GM19463 (cell line): Measurements from ENCODE around the gene TSPAN1.

Source experiments
- ATAC-seq: cut with Tn5 transposase; IDR thresholded peaks from one replicate; pipeline ENCODE4 v1.9.1; 2021; ENCODE audit warnings: mild to moderate bottlenecking, moderate library complexity; ENCODE audit not compliant: unreplicated experiment

TSPAN1 gene

GRCh38 chr1:46159516-46159915 lies 15.4 kb upstream of the TSPAN1 start:
- ATAC-seq, result no peak

GRCh38 chr1:46160212-46160611 lies 14.7 kb upstream of the TSPAN1 start:
- no peak for ATAC-seq

- no peak for ATAC-seq
Observed at GRCh38 chr1:46166521-46167462, 8.1 kb upstream of the TSPAN1 start.

- ATAC-seq, result no peak
Observed at GRCh38 chr1:46168477-46168876, 6.4 kb upstream of the TSPAN1 start.

GRCh38 chr1:46169811-46170454 lies 5.0 kb upstream of the TSPAN1 start:
- ATAC-seq, result no peak

- ATAC-seq, result no peak
Observed at GRCh38 chr1:46171351-46171750, 3.5 kb upstream of the TSPAN1 start.

- no peak for ATAC-seq
Observed at GRCh38 chr1:46171871-46172270, 3.0 kb upstream of the TSPAN1 start.

- ATAC-seq, result no peak
Observed at GRCh38 chr1:46172321-46172720, 2.6 kb upstream of the TSPAN1 start.

GRCh38 chr1:46173361-46173856 lies 1.5 kb upstream of the TSPAN1 start:
- ATAC-seq, result no peak

- no peak for ATAC-seq
Observed at GRCh38 chr1:46175243-46175642, 356 bp downstream of the TSPAN1 start.

GRCh38 chr1:46176211-46176865 lies 1.5 kb downstream of the TSPAN1 start, which contains the start of gene P3R3URF:
Gene P3R3URF, minus strand, starts transcription at chr1:46176488. Its CDS starts 17 bp downstream, at chr1:46176471.
- ATAC-seq, result no peak

GRCh38 chr1:46179138-46180081 lies 4.5 kb downstream of the TSPAN1 start:
- peak; percentile 42 for ATAC-seq

- no peak for ATAC-seq
Observed at GRCh38 chr1:46180082-46180616, 5.3 kb downstream of the TSPAN1 start.

- ATAC-seq, result no peak
Observed at GRCh38 chr1:46181343-46182260, 6.7 kb downstream of the TSPAN1 start.

- no peak for ATAC-seq
Observed at GRCh38 chr1:46183079-46183847, 8.4 kb downstream of the TSPAN1 start.

- no peak for ATAC-seq
Observed at GRCh38 chr1:46183926-46184557, 9.2 kb downstream of the TSPAN1 start.

- no peak for ATAC-seq
Observed at GRCh38 chr1:46184920-46185658, 10.2 kb downstream of the TSPAN1 start.
